Pulmonary artery endothelial cell (primary cell): ENCODE measurements around the gene ABCD3. TPM values are rescaled to one million over a fixed set of nuclear protein-coding genes. Genes with fewer than 3 reads are reported as not detected.
"Not testable (repeated sequence)": the region's sequence is repeated elsewhere in the genome, so short reads cannot be mapped to it uniquely, and the experiment has no call there.

Source experiments
- DNase-seq: peaks from one replicate; pipeline ENCODE4 v3.0.0-alpha.2; 2011; ENCODE audit warnings: low read depth, low spot score
- total RNA-seq: library from RNA; depleted of rRNA; stranded (reverse); fragments of >200 nt; gene quantifications from 2 replicates; pipeline ENCODE4 v1.2.3, GENCODE V29; 2014

ABCD3 gene
- total RNA-seq, 1 donor from 2014 or later = 30.5 TPM

GRCh38 chr1:94413311-94413710, 4.9 kb upstream of the ABCD3 start:
- no peak for DNase-seq

GRCh38 chr1:94416901-94417727, 1.1 kb upstream of the ABCD3 start:
- DNase-seq = peak; percentile 44

- DNase-seq = no peak
These were observed 536 bp upstream of the ABCD3 start for GRCh38 chr1:94417728-94417977.

GRCh38 chr1:94418664-94419655, 771 bp downstream of the ABCD3 start:
- DNase-seq = peak; percentile 7

GRCh38 chr1:94422115-94422820, 4.1 kb downstream of the ABCD3 start:
- no peak for DNase-seq

- no peak for DNase-seq
These were observed 7.8 kb downstream of the ABCD3 start for GRCh38 chr1:94425821-94426484.

- DNase-seq = not testable (repeated sequence)
These were observed 8.3 kb downstream of the ABCD3 start for GRCh38 chr1:94426485-94426870.

GRCh38 chr1:94428441-94428840, 10.3 kb downstream of the ABCD3 start:
- DNase-seq = no peak

GRCh38 chr1:94428927-94429528, 10.8 kb downstream of the ABCD3 start:
- DNase-seq = not testable (repeated sequence)

GRCh38 chr1:94430066-94430465, 11.9 kb downstream of the ABCD3 start:
- not testable (repeated sequence) for DNase-seq

- no peak for DNase-seq
These were observed 15.7 kb downstream of the ABCD3 start for GRCh38 chr1:94433866-94434265.

- no peak for DNase-seq
These were observed 16.3 kb downstream of the ABCD3 start for GRCh38 chr1:94434365-94435045.

- DNase-seq = no peak
These were observed 20.6 kb downstream of the ABCD3 start for GRCh38 chr1:94438692-94439276.

GRCh38 chr1:94440088-94440487, 21.9 kb downstream of the ABCD3 start:
- no peak for DNase-seq

GRCh38 chr1:94443067-94443466, 24.9 kb downstream of the ABCD3 start:
- DNase-seq = not testable (repeated sequence)

GRCh38 chr1:94444819-94445218, 26.6 kb downstream of the ABCD3 start:
- not testable (repeated sequence) for DNase-seq

GRCh38 chr1:94445733-94446132, 27.5 kb downstream of the ABCD3 start:
- DNase-seq = not testable (repeated sequence)

GRCh38 chr1:94446177-94446576, 28.0 kb downstream of the ABCD3 start:
- not testable (repeated sequence) for DNase-seq

- not testable (repeated sequence) for DNase-seq
These were observed 30.6 kb downstream of the ABCD3 start for GRCh38 chr1:94448741-94449140.

- no peak for DNase-seq
These were observed 38.5 kb downstream of the ABCD3 start for GRCh38 chr1:94456736-94457135.
